ENCODE results near the gene ACIN1.

Gene ACIN1, protein sequence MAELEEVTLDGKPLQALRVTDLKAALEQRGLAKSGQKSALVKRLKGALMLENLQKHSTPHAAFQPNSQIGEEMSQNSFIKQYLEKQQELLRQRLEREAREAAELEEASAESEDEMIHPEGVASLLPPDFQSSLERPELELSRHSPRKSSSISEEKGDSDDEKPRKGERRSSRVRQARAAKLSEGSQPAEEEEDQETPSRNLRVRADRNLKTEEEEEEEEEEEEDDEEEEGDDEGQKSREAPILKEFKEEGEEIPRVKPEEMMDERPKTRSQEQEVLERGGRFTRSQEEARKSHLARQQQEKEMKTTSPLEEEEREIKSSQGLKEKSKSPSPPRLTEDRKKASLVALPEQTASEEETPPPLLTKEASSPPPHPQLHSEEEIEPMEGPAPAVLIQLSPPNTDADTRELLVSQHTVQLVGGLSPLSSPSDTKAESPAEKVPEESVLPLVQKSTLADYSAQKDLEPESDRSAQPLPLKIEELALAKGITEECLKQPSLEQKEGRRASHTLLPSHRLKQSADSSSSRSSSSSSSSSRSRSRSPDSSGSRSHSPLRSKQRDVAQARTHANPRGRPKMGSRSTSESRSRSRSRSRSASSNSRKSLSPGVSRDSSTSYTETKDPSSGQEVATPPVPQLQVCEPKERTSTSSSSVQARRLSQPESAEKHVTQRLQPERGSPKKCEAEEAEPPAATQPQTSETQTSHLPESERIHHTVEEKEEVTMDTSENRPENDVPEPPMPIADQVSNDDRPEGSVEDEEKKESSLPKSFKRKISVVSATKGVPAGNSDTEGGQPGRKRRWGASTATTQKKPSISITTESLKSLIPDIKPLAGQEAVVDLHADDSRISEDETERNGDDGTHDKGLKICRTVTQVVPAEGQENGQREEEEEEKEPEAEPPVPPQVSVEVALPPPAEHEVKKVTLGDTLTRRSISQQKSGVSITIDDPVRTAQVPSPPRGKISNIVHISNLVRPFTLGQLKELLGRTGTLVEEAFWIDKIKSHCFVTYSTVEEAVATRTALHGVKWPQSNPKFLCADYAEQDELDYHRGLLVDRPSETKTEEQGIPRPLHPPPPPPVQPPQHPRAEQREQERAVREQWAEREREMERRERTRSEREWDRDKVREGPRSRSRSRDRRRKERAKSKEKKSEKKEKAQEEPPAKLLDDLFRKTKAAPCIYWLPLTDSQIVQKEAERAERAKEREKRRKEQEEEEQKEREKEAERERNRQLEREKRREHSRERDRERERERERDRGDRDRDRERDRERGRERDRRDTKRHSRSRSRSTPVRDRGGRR

DNA sequence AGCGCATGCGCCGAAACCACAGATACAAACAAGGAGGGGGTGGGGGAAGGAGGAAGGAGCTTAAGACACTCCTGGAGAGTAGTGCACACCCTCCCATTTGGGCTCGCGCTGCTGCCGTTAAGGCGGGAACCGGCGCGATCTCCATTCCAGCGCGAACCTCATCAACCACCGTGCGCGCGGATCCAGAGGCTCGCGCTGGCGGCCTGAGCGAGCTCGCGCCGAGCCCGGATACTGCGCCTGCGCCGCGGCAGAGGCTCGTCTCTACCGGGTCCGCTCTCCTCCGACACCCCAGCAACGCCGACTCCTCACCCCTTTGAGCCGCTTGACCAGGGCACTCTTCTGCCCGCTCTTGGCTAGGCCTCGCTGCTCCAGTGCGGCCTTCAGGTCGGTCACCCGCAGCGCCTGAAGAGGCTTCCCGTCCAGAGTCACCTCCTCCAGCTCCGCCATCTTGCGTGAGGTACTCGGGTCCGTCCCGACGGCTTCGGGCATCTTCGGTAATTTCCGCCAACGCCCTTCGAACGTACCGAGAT lies at the start of gene ACIN1:
ACIN1 (minus strand) TSS at position 471 of the 530 bp plus-strand sequence; CDS start at position 447, 24 bp downstream.
- DNase-seq (ENCODE audit: extremely low read depth, low read depth) = peak; percentile 68
- H3K4me3 ChIP-seq (replicated peaks; ENCODE audit: low read depth, low read length) = peak within 1 kb of the TSS; percentile 94
- TF ChIP-seq, protein P1, sequence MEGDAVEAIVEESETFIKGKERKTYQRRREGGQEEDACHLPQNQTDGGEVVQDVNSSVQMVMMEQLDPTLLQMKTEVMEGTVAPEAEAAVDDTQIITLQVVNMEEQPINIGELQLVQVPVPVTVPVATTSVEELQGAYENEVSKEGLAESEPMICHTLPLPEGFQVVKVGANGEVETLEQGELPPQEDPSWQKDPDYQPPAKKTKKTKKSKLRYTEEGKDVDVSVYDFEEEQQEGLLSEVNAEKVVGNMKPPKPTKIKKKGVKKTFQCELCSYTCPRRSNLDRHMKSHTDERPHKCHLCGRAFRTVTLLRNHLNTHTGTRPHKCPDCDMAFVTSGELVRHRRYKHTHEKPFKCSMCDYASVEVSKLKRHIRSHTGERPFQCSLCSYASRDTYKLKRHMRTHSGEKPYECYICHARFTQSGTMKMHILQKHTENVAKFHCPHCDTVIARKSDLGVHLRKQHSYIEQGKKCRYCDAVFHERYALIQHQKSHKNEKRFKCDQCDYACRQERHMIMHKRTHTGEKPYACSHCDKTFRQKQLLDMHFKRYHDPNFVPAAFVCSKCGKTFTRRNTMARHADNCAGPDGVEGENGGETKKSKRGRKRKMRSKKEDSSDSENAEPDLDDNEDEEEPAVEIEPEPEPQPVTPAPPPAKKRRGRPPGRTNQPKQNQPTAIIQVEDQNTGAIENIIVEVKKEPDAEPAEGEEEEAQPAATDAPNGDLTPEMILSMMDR (IDR thresholded peaks at IDR 0.05; ENCODE audit: low read depth, low read length, missing control alignments) = no peak

DNA sequence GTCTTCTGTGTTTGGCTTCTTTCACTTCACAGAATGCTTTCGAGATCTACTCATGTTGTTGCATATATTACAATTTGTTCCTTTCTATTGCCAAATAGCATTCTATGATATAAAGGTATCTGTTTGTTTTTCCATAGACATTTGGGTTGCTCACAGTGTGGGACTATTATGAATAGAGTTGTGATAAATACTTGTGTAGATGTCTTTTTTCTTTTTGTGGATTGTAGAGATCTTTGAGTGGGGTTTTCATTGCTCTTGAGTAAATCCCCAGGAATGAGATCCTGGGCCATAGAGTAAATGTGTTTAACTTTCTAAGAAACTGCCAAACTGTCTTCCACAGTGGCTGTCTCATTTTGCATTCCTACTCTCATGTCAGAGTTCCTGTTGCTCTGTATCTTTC lies 49.0 kb upstream of the ACIN1 start:
- no peak for DNase-seq (ENCODE audit: extremely low read depth, low read depth)
- no peak overlapping the region for H3K4me3 ChIP-seq (replicated peaks; ENCODE audit: low read depth, low read length)
- TF ChIP-seq, protein P1 (IDR thresholded peaks at IDR 0.05; ENCODE audit: low read depth, low read length, missing control alignments) = no peak

DNA sequence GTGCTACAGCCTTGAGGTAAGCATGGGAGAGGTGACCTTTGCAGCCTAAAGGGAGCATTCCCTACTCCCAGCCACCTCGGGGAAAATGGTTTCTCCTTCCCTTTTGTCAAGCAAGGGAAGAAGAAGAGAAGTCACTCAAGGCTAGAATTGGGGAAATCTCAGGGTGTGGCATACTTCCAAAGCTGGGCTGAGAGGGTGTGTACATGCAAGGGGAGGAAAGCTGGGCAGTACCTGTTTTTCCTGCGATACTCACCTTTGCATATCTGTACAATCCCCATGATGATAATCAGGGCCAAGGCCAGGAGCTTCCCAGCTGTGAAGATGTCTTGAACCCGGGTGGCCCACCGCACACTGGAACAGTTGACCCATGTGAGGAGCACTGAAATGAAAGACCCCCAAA lies 47.9 kb upstream of the ACIN1 start:
- TF ChIP-seq, protein P1 (IDR thresholded peaks at IDR 0.05; ENCODE audit: low read depth, low read length, missing control alignments) = no peak
- DNase-seq (ENCODE audit: extremely low read depth, low read depth) = no peak
- H3K4me3 ChIP-seq (replicated peaks; ENCODE audit: low read depth, low read length) = no peak overlapping the region

DNA sequence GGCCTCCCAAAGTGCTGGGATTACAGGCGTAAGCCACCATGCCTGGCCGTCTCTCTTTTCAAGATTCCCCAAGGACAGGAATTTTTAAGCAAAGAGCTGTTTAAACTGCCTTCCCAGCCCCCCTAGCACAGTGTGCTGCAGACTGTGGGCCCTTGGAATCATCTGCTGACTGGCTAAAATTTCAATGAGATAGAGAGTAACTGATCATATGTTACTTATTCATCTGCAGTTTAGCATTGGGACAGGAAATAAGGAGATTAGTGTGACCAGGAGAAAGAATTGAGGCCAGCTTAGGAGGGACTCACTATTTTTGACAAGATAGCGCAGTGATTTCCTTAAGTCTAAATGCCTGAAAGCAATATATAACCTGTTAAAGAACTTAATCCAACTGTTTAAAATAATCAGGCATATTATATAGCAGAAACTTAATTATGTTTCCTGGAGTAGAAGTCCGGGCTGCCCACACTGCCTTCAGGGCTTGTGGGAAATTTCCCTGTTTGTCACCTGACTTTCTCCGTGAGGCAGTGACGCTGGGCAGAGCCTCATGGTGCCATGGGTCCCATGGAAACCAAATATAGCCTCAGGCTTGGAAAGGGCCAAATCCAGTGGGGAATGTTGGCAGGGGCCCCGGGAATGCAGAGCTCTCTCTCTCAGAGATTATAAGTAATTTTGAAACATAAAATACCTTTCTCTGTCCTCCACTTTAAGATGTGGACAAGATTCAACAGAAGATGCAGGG lies 46.9 kb upstream of the ACIN1 start:
- no peak overlapping the region for H3K4me3 ChIP-seq (replicated peaks; ENCODE audit: low read depth, low read length)
- TF ChIP-seq, protein P1 (IDR thresholded peaks at IDR 0.05; ENCODE audit: low read depth, low read length, missing control alignments) = no peak
- no peak for DNase-seq (ENCODE audit: extremely low read depth, low read depth)

DNA sequence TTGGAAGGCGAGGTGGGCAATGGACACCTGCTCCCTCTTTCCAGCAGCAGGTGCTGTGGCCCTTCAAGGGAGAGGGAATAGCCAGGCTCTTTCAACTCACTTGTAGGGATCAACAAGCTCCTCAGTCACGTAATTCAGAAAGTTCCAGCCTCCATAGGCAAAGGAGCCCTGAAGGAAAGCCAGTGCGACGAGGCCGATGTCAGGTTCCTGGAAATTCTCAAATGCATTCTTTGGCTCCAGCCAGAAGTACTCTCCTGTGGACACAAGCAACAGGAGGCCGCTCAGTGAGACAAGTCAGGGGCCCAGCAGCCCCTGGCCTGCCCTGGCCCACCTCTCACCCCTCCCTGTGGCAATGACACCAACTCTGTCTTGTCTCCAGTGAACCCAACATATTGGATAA lies 45.4 kb upstream of the ACIN1 start:
- DNase-seq (ENCODE audit: extremely low read depth, low read depth) = no peak
- TF ChIP-seq, protein P1 (IDR thresholded peaks at IDR 0.05; ENCODE audit: low read depth, low read length, missing control alignments) = no peak
- H3K4me3 ChIP-seq (replicated peaks; ENCODE audit: low read depth, low read length) = no peak overlapping the region
